GM12878 (cell line): ENCODE data around the gene HAUS1. TPM values are rescaled to one million over a fixed set of nuclear protein-coding genes. Genes with fewer than 3 reads are reported as not detected.

ENCODE experiments used
- ATAC-seq: fragments of 200-7000 bp; cut with Tn5 transposase; 3 replicates; pipeline ENCODE4 v1.9.1; 2020; ENCODE audit warnings: mild to moderate bottlenecking, moderate library complexity
- BruUV-seq: library from RNA; stranded (reverse); fragments of 400-500 nt; replicated peaks from 2 replicates; lab custom pipeline; 2021; lab: Mats Ljungman, UMichigan
- CTCF ChIA-PET: fragments of 300-600 bp; sonication (Branson Sonifier 250); formaldehyde crosslinking; extraction: SDS; loops from one replicate; lab custom pipeline; 2021; ENCODE audit warnings: inconsistent platforms; lab: Yijun Ruan, JAX
- POLR2A ChIA-PET: fragments of 350-600 bp; formaldehyde crosslinking; extraction: SDS; loops from one replicate; lab custom pipeline; 2021; ENCODE audit warnings: inconsistent platforms; lab: Charles Lee
- RAD21 ChIA-PET: fragments of 300-600 bp; sonication (Branson Sonifier 250); formaldehyde crosslinking; loops from one replicate; lab custom pipeline; 2023; ENCODE audit warnings: antibody characterized with exemption; ENCODE audit not compliant: unreplicated experiment; lab: Charles Lee
- SMC1A ChIA-PET: fragments of 300-600 bp; sonication (Branson Sonifier 250); formaldehyde crosslinking; loops from one replicate; lab custom pipeline; 2023; ENCODE audit not compliant: unreplicated experiment, uncharacterized antibody; lab: Charles Lee
- DNase-seq: peaks from one replicate; pipeline ENCODE4 v3.0.0-alpha.2; 2011; ENCODE audit warnings: low read depth, low spot score
- FAIRE-seq: peaks from 3 replicates; lab custom pipeline; 2011; peaks lifted over from hg19 to GRCh38; lab: Jason Lieb, UNC
- H2AFZ ChIP-seq: 2 replicates; pipeline ENCODE4 v1.6.0; 2011; ENCODE audit warnings: low read depth, low read length, control low read depth; ENCODE audit not compliant: control insufficient read depth
- H3K27ac ChIP-seq: 2 replicates; pipeline ENCODE4 v1.5.1; 2011; ENCODE audit warnings: control low read depth; ENCODE audit not compliant: control insufficient read depth, insufficient read depth
- H3K27me3 ChIP-seq, 2 experiments: replicated peaks in 1 of 2; 2 replicates each; pipeline versions ENCODE4 v1.6.0 to v1.6.1; 2011; ENCODE audit warnings: low read length in 1 of 2; ENCODE audit not compliant: control insufficient read depth in 2 of 2, insufficient read depth in 2 of 2
- H3K36me3 ChIP-seq, 2 experiments: 2 replicates each; pipeline ENCODE4 v1.5.1; 2011; ENCODE audit warnings: low read length in 1 of 2; ENCODE audit not compliant: control insufficient read depth in 2 of 2, insufficient read depth in 2 of 2
- H3K4me1 ChIP-seq: 2 replicates; pipeline ENCODE4 v1.6.1; 2011; ENCODE audit warnings: mild to moderate bottlenecking, low read length, moderate library complexity, mixed read lengths; ENCODE audit not compliant: control insufficient read depth, insufficient read depth
- H3K4me2 ChIP-seq: 2 replicates; pipeline ENCODE4 v1.6.0; 2011; ENCODE audit warnings: control low read depth; ENCODE audit not compliant: control insufficient read depth, insufficient read depth
- H3K4me3 ChIP-seq: fragments of 200-600 bp; sonication (generic); 2 replicates; pipeline ENCODE4 v1.5.1; 2016
- H3K79me2 ChIP-seq: 2 replicates; pipeline ENCODE4 v1.6.0; 2011; ENCODE audit warnings: low read length; ENCODE audit not compliant: control insufficient read depth, insufficient read depth
- H3K9ac ChIP-seq: 2 replicates; pipeline ENCODE4 v1.8.0; 2011; ENCODE audit warnings: low read length, control low read depth, mixed read lengths; ENCODE audit not compliant: control insufficient read depth, insufficient read depth
- H3K9me3 ChIP-seq: replicated peaks from 3 replicates; pipeline ENCODE4 v1.5.1; 2011; ENCODE audit warnings: mild to moderate bottlenecking, low read length; ENCODE audit not compliant: control insufficient read depth, insufficient read depth
- H4K20me1 ChIP-seq: 2 replicates; pipeline ENCODE4 v1.6.0; 2011; ENCODE audit not compliant: control insufficient read depth, insufficient read depth
- ZNF207 ChIP-seq: fragments of 450-650 bp; IDR thresholded peaks from 2 replicates; pipeline ENCODE4 v1.6.1; 2014; ENCODE audit warnings: antibody characterized with exemption, mild to moderate bottlenecking, borderline replicate concordance
- WGBS: methylation state at CpG from one replicate; pipeline ENCODE4 v1.1.6; 2016; ENCODE audit warnings: low lambda C conversion rate; ENCODE audit not compliant: insufficient replicate concordance, insufficient coverage; ENCODE audit errors: missing lambda C conversion rate; 5-methylcytosine and 5-hydroxymethylcytosine counted together
- in situ Hi-C: fragments of 300-500 bp; cut with MboI; formaldehyde crosslinking; loops from 9 replicates; pipeline ENCODE4 v1.14.3; 2018; ENCODE audit warnings: mixed read lengths
- intact Hi-C: fragments of 100-400 bp; cut with micrococcal nuclease; formaldehyde crosslinking; loops from one replicate; pipeline ENCODE4 v1.14.2; 2022; ENCODE audit not compliant: unreplicated experiment
- polyA plus RNA-seq, 11 experiments: library from polyadenylated mRNA; depleted of rRNA in 4 of 11; unstranded in 6 of 11; stranded (reverse) in 5 of 11; fragments of >200 nt; fragmentation: Nextera tagmentation in 4 of 11; fragmentation: Illumina TruSeq in 1 of 11; extraction: Ambion mirVana in 4 of 11; extraction: Trizol in 1 of 11; gene quantifications; 1 replicate in 1 of 11; 2 replicates in 10 of 11; pipeline versions ENCODE4 v1.2.1 to v1.2.3, GENCODE V29; 2011 to 2016; ENCODE audit warnings: inconsistent platforms in 2 of 11, missing spikeins in 2 of 11, low read depth in 1 of 11
- total RNA-seq, 4 experiments: library from RNA; depleted of rRNA in 3 of 4; stranded (reverse); fragments of >200 nt in 3 of 4; fragmentation: Illumina TruSeq in 1 of 4; extraction: Trizol in 1 of 4; gene quantifications; 2 replicates each; pipeline versions ENCODE4 v1.2.1 to v1.2.3, GENCODE V29; 2013 to 2021
- TF ChIP-seq, protein P1 (sequence below): fragments of 450-650 bp; IDR thresholded peaks from 2 replicates; pipeline ENCODE4 v1.6.1; 2017; ENCODE audit warnings: mild to moderate bottlenecking

HAUS1 gene
- total and polyA plus RNA-seq, 10 of the 15 experiments (the other 5 are each of a cell fraction or from before 2014, with no cell fraction given), result 41.2 to 182 (median 91.9) TPM

DNA sequence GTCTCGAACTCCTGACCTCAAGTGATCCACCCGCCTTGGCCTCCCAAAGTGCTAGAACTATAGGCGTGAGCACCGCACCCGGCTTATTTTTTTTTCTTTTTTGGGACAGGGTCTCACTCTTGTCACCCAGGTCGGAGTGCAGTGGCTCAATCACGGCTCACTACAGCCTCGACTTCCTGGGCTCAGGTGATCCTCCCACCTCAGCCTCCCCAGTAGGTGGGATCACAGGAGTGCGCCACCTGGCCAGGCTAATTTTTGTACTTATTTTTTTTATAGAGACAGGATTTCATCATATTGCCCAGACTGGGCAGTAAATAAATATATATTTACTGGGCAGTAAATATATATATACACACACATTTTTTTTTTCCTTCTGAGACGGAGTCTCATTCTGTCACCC is 8.7 kb upstream of the HAUS1 start:
- H2AFZ ChIP-seq, result no peak overlapping the region
- DNase-seq (no peak), FAIRE-seq (no peak)
- peaks cover 0 to 26% of the 10 kb centered on the region in 2 experiments; a peak in 3 of 4 replicates for H3K36me3 ChIP-seq
- peaks cover 59% of the 10 kb centered on the region for H3K79me2 ChIP-seq
- ChIA-PET POLR2A (no interaction called here), SMC1A (interaction anchor here (2.3 kb wide), 1 partner anchor 22 kb away, joined by 6 read pairs; no protein-coding TSS in a partner anchor), RAD21 (no interaction called here)
- H3K27me3 ChIP-seq, result no peaks in the 10 kb centered on the region
- no TSS peak for BruUV-seq
- no peaks in the 10 kb centered on the region; the same call in 1 of the 2 replicates for H3K4me1 ChIP-seq
- H4K20me1 ChIP-seq, result peaks cover 2% of the 10 kb centered on the region; the same call in 1 of the 2 replicates
- peak overlapping the region; percentile 66 for H3K4me2 ChIP-seq
- H3K4me3 ChIP-seq, result peak overlapping the region; percentile 75
- TF ChIP-seq ZNF207, result no peak
- TF ChIP-seq, protein P1, sequence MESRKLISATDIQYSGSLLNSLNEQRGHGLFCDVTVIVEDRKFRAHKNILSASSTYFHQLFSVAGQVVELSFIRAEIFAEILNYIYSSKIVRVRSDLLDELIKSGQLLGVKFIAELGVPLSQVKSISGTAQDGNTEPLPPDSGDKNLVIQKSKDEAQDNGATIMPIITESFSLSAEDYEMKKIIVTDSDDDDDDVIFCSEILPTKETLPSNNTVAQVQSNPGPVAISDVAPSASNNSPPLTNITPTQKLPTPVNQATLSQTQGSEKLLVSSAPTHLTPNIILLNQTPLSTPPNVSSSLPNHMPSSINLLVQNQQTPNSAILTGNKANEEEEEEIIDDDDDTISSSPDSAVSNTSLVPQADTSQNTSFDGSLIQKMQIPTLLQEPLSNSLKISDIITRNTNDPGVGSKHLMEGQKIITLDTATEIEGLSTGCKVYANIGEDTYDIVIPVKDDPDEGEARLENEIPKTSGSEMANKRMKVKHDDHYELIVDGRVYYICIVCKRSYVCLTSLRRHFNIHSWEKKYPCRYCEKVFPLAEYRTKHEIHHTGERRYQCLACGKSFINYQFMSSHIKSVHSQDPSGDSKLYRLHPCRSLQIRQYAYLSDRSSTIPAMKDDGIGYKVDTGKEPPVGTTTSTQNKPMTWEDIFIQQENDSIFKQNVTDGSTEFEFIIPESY, result 0 out of 2 replicates have a peak, but pooled peaks have one; percentile 34
- TF ChIP-seq, all 136 proteins: peak for 1
- Histone ChIP-seq H3K27ac (no peak overlapping the region), H3K9ac (no peak overlapping the region; the same call in 1 of the 2 replicates), H3K9me3 (no peaks in the 10 kb centered on the region; the same call in 2 of the 3 replicates)
- CTCF ChIA-PET, result interaction anchor here (1.0 kb wide), 1 partner anchor 22 kb away, joined by 6 read pairs; no protein-coding TSS in a partner anchor
- no peak for ATAC-seq
- in situ Hi-C loops, result no loop called here
- intact Hi-C loops, result no loop called here
- 98% methylated on average over 10 of the region's 10 CpGs for WGBS
